A549 (cell line): ENCODE measurements around the gene SLC39A5. TPM values are rescaled to one million over a fixed set of nuclear protein-coding genes. Genes with fewer than 3 reads are reported as not detected.

Experiments
- CEBPB ChIP-seq, 2 experiments: fragments of >200 bp in 1 of 2; sonication (Bioruptor Twin) in 1 of 2; formaldehyde crosslinking in 1 of 2; IDR thresholded peaks; 2 replicates each; pipeline ENCODE4 v1.6.1; 2012 to 2016
- CHD4 ChIP-seq: fragments of 200-600 bp; sonication (generic); IDR thresholded peaks from 2 replicates; pipeline ENCODE4 v1.6.1; 2016; ENCODE audit warnings: antibody characterized with exemption, mild to moderate bottlenecking, borderline replicate concordance
- ESRRA ChIP-seq: fragments of 150-350 bp; IDR thresholded peaks from 2 replicates; pipeline ENCODE4 v1.6.1; 2014; ENCODE audit warnings: mild to moderate bottlenecking, low read length, borderline replicate concordance
- HOXB13 ChIP-seq: fragments of 250-450 bp; sonication (Bioruptor Pico); IDR thresholded peaks from 2 replicates; pipeline ENCODE4 v1.5.0; 2020; ENCODE audit warnings: low read depth, mild to moderate bottlenecking, moderate library complexity
- JUN ChIP-seq, 2 experiments: fragments of >200 bp; sonication (Bioruptor Twin); formaldehyde crosslinking; IDR thresholded peaks; 2 replicates in 1 of 2; 3 replicates in 1 of 2; pipeline ENCODE4 v1.6.1; 2016 to 2017
- MYC ChIP-seq: IDR thresholded peaks from 2 replicates; pipeline ENCODE4 v1.6.1; 2012; ENCODE audit warnings: mild to moderate bottlenecking, inconsistent platforms, low read length, improper control_type of control experiment, borderline replicate concordance
- NFE2L2 ChIP-seq: fragments of 150-350 bp; conservative IDR thresholded peaks from 2 replicates; pipeline ENCODE4 v1.6.1; 2014; ENCODE audit warnings: low read length
- NPAS2 ChIP-seq: fragments of 250-450 bp; sonication (Bioruptor Pico); IDR thresholded peaks from 2 replicates; pipeline ENCODE4 v1.8.0; 2022; ENCODE audit warnings: mild to moderate bottlenecking, moderate library complexity, borderline replicate concordance
- NR3C1 ChIP-seq: fragments of >200 bp; sonication (Bioruptor Twin); formaldehyde crosslinking; IDR thresholded peaks from 3 replicates; pipeline ENCODE4 v1.6.1; 2017
- PHF8 ChIP-seq: fragments of 200-600 bp; sonication (generic); IDR thresholded peaks from 2 replicates; pipeline ENCODE4 v1.6.1; 2016; ENCODE audit warnings: low read depth, mild to moderate bottlenecking, antibody characterized with exemption, moderate library complexity, borderline replicate concordance
- POLR2A ChIP-seq: IDR thresholded peaks from 2 replicates; pipeline ENCODE4 v1.6.1; 2012; ENCODE audit warnings: mild to moderate bottlenecking, low read length
- POLR2AphosphoS2 ChIP-seq: conservative IDR thresholded peaks from 2 replicates; pipeline ENCODE4 v1.6.1; 2012; ENCODE audit warnings: low read length, improper control_type of control experiment, inconsistent platforms
- RAD21 ChIP-seq, 2 experiments: fragments of >200 bp in 1 of 2; sonication (Bioruptor Twin) in 1 of 2; formaldehyde crosslinking in 1 of 2; IDR thresholded peaks in 1 of 2; conservative IDR thresholded peaks in 1 of 2; 2 replicates in 1 of 2; 3 replicates in 1 of 2; pipeline ENCODE4 v1.6.1; 2012 to 2018; ENCODE audit warnings: inconsistent platforms in 1 of 2
- RARB ChIP-seq: fragments of 250-450 bp; sonication (Bioruptor Pico); IDR thresholded peaks from 2 replicates; pipeline ENCODE4 v1.8.0; 2021; ENCODE audit warnings: mild to moderate bottlenecking, moderate library complexity
- RNF2 ChIP-seq: fragments of 200-600 bp; sonication (generic); IDR thresholded peaks from 2 replicates; pipeline ENCODE4 v1.6.1; 2016; ENCODE audit warnings: low read depth, mild to moderate bottlenecking, antibody characterized with exemption, moderate library complexity, borderline replicate concordance
- SMC3 ChIP-seq: fragments of >200 bp; sonication (Bioruptor Twin); formaldehyde crosslinking; IDR thresholded peaks from 3 replicates; pipeline ENCODE4 v1.6.1; 2018; ENCODE audit warnings: inconsistent platforms
- SREBF2 ChIP-seq: fragments of 450-650 bp; IDR thresholded peaks from 2 replicates; pipeline ENCODE4 v1.6.1; 2014; ENCODE audit warnings: mild to moderate bottlenecking, moderate library complexity
- ZC3H11A ChIP-seq: fragments of 450-650 bp; IDR thresholded peaks from 2 replicates; pipeline ENCODE4 v1.6.1; 2014; ENCODE audit warnings: antibody characterized with exemption, mild to moderate bottlenecking
- ZFP36 ChIP-seq: fragments of 450-650 bp; IDR thresholded peaks from 2 replicates; pipeline ENCODE4 v1.6.1; 2014; ENCODE audit warnings: borderline replicate concordance; ENCODE audit not compliant: partially characterized antibody
- polyA plus RNA-seq, 4 experiments: library from polyadenylated mRNA; depleted of rRNA in 3 of 4; stranded (reverse); fragments of >200 nt; fragmentation: RNase III in 1 of 4; extraction: RNeasy Plus Mini Kit Qiagen cat#74134 plus additional on column Dnase treatment in 1 of 4; gene quantifications; 2 replicates in 3 of 4; 3 replicates in 1 of 4; pipeline ENCODE4 v1.2.3, GENCODE V29; 2011 to 2017
- TF ChIP-seq, protein P1 (sequence below): fragments of 250-450 bp; sonication (Bioruptor Pico); IDR thresholded peaks from 2 replicates; pipeline ENCODE4 v1.5.0; 2021; ENCODE audit warnings: mild to moderate bottlenecking, moderate library complexity, borderline replicate concordance
- TF ChIP-seq, protein P2 (sequence below): fragments of 450-650 bp; IDR thresholded peaks from 2 replicates; pipeline ENCODE4 v1.6.1; 2014; ENCODE audit warnings: antibody characterized with exemption
- TF ChIP-seq, protein P3 (sequence below): fragments of >200 bp; sonication (Bioruptor Twin); formaldehyde crosslinking; IDR thresholded peaks from 3 replicates; pipeline ENCODE4 v1.5.1; 2016
- TF ChIP-seq, protein P4 (sequence below): IDR thresholded peaks from 2 replicates; pipeline ENCODE4 v1.6.1; 2012

Gene SLC39A5
- polyA plus RNA-seq, 2 of the 4 experiments (the other 2 are of a cell fraction), result 0.23 TPM; not detected in 1

DNA sequence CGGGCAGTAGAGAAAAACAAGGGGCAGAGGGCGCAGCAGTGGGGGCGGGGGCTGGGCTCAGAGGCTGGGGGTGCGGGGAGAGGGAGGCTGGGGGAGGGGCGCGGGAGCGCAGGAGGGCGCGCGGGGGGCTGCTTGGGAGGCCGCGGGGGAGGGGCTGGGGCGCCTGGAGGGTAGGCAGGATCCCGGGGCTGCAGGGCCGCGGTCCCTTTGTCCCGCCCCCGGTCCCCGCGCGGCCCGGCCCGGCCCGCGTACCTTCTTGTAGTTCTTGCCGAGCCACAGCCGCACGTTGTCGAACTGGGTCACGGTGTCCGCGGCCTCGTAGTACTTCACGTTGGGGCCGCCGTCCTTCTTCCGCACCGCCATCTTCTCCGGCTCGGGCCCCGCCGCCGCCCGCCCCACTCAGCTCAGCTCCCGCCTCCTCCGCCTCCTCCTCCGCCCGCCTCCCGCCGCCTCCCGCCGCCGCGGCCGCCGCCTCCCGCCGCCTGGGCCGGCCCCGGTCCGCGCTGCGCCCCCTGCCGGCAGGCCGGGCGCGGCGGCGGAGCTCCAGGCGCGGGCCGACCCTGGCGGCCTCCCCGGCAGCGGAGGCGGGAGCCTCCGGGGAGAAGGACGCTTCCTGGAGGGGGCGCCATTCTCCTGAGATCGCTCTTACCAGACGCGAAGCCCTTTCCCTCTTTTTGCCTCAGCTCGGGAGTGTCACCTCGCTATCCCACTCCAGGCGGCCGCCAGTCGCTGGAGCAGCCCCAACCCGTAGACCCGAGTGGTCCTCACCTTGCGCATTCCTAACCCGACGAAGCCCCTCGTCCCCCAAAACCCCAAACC is 40.5 kb upstream of the SLC39A5 start, which contains the start of gene SMARCC2 (continued):
- TF ChIP-seq RNF2, result no peak
- TF ChIP-seq RAD21 (conservative IDR thresholded peaks at IDR 0.05 in 1 of 2, IDR thresholded peaks at IDR 0.05 in 1 of 2), result peak; percentile 39 to 41; a peak in 3 of 5 replicates
- TF ChIP-seq MYC, result peak; percentile 64; the same call in 1 of the 2 replicates
- TF ChIP-seq ESRRA, result no peak
- peak; percentile 73 for TF ChIP-seq SMC3
- TF ChIP-seq, protein P1, sequence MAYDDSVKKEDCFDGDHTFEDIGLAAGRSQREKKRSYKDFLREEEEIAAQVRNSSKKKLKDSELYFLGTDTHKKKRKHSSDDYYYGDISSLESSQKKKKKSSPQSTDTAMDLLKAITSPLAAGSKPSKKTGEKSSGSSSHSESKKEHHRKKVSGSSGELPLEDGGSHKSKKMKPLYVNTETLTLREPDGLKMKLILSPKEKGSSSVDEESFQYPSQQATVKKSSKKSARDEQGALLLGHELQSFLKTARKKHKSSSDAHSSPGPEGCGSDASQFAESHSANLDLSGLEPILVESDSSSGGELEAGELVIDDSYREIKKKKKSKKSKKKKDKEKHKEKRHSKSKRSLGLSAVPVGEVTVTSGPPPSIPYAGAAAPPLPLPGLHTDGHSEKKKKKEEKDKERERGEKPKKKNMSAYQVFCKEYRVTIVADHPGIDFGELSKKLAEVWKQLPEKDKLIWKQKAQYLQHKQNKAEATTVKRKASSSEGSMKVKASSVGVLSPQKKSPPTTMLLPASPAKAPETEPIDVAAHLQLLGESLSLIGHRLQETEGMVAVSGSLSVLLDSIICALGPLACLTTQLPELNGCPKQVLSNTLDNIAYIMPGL, result no peak
- no peak for TF ChIP-seq SREBF2
- no peak for TF ChIP-seq POLR2AphosphoS2
- no peak for TF ChIP-seq HOXB13 (CRISPR knock-in tag)
- TF ChIP-seq ZC3H11A, result no peak
- no peak for TF ChIP-seq NR3C1
- no peak; the same call in 1 of the 2 replicates for TF ChIP-seq PHF8
- TF ChIP-seq, protein P2, sequence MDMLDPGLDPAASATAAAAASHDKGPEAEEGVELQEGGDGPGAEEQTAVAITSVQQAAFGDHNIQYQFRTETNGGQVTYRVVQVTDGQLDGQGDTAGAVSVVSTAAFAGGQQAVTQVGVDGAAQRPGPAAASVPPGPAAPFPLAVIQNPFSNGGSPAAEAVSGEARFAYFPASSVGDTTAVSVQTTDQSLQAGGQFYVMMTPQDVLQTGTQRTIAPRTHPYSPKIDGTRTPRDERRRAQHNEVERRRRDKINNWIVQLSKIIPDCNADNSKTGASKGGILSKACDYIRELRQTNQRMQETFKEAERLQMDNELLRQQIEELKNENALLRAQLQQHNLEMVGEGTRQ, result no peak
- TF ChIP-seq CHD4, result no peak
- no peak for TF ChIP-seq NPAS2
- TF ChIP-seq, protein P3, sequence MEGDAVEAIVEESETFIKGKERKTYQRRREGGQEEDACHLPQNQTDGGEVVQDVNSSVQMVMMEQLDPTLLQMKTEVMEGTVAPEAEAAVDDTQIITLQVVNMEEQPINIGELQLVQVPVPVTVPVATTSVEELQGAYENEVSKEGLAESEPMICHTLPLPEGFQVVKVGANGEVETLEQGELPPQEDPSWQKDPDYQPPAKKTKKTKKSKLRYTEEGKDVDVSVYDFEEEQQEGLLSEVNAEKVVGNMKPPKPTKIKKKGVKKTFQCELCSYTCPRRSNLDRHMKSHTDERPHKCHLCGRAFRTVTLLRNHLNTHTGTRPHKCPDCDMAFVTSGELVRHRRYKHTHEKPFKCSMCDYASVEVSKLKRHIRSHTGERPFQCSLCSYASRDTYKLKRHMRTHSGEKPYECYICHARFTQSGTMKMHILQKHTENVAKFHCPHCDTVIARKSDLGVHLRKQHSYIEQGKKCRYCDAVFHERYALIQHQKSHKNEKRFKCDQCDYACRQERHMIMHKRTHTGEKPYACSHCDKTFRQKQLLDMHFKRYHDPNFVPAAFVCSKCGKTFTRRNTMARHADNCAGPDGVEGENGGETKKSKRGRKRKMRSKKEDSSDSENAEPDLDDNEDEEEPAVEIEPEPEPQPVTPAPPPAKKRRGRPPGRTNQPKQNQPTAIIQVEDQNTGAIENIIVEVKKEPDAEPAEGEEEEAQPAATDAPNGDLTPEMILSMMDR, result peak; percentile 99
- TF ChIP-seq ZFP36, result peak; percentile 98
- TF ChIP-seq CEBPB (IDR thresholded peaks at IDR 0.05), result no peak
- TF ChIP-seq NFE2L2, result no peak
- TF ChIP-seq, protein P4, sequence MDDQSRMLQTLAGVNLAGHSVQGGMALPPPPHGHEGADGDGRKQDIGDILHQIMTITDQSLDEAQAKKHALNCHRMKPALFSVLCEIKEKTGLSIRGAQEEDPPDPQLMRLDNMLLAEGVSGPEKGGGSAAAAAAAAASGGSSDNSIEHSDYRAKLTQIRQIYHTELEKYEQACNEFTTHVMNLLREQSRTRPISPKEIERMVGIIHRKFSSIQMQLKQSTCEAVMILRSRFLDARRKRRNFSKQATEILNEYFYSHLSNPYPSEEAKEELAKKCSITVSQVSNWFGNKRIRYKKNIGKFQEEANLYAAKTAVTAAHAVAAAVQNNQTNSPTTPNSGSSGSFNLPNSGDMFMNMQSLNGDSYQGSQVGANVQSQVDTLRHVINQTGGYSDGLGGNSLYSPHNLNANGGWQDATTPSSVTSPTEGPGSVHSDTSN, result peak; percentile 29; the same call in 1 of the 2 replicates
- peak; percentile 63 for TF ChIP-seq POLR2A
- no peak for TF ChIP-seq RARB
- peak; percentile 35 to 72; a peak in 4 of 5 replicates for TF ChIP-seq JUN (IDR thresholded peaks at IDR 0.05)
